Keratinocyte (primary cell): ENCODE data around the gene IFI27L2.

Source experiments
- CTCF ChIP-seq, 3 experiments: IDR thresholded peaks in 1 of 3; conservative IDR thresholded peaks in 1 of 3; optimal IDR thresholded peaks in 1 of 3; 2 replicates in 2 of 3; 3 replicates in 1 of 3; pipeline versions ENCODE3 to v1.5.1; 2011; ENCODE audit warnings: low read length in 3 of 3, mild to moderate bottlenecking in 3 of 3, moderate library complexity in 2 of 3, control low read depth in 1 of 3, inconsistent platforms in 1 of 3; ENCODE audit not compliant: insufficient read depth in 2 of 3; ENCODE audit errors: extremely low read depth in 1 of 3
- EZH2 ChIP-seq: IDR thresholded peaks from one replicate; pipeline ENCODE4 v1.6.1; 2012; ENCODE audit warnings: inconsistent platforms, mild to moderate bottlenecking, low read length, moderate library complexity

- TF ChIP-seq CTCF (optimal IDR thresholded peaks at IDR 0.05 in 1 of 3, IDR thresholded peaks at IDR 0.05 in 1 of 3, conservative IDR thresholded peaks at IDR 0.05 in 1 of 3; ENCODE audit: extremely low read depth in 1 of 3, insufficient read depth in 2 of 3, low read length in 3 of 3) = no peak
- no peak for TF ChIP-seq EZH2
Observed at GRCh38 chr14:94115631-94116030, 13.8 kb downstream of the IFI27L2 start.
